GM18909 (cell line): ENCODE data around the gene HDAC4.
"Not testable (repeated sequence)": the region's sequence is repeated elsewhere in the genome, so short reads cannot be mapped to it uniquely, and the experiment has no call there.

ENCODE experiments used
- ATAC-seq: cut with Tn5 transposase; IDR thresholded peaks from one replicate; pipeline ENCODE4 v1.9.1; 2021; ENCODE audit warnings: mild to moderate bottlenecking; ENCODE audit not compliant: unreplicated experiment, poor library complexity

HDAC4 gene

DNA sequence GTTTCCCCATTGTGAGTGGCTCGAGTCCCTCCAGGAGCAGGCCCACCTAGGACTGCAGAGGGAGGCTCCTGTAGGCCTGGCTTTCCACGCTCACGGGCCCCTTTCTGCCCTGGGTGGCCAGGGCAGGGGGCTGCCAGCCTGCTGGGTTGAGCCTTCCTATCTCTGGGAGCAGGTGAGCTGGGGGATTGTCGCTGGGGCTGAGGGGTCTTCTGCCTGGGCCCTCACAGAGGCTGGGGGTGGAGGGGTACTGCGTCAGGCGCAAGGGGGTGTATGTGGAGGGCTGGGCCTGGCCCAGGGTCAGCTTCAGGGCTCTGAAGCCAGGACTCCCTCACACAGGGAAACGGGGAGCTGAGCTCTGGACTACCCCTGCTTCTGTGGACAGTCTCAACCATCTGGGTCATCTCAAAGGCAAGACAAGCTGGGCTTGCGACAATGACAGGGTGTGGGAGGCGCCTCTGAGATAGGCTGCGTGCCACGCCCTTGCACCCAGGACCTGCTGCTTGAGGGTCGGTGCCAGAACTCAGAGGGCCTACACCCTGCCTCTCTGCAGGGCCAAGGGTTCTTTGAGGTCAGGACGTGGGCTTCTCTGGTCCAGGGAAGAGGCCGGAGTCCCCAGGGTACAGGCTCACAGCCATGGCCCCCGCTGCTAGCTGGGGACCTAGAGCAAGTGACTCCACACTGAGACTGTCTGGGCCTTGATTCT is 346.9 kb downstream of the HDAC4 start:
- ATAC-seq: no peak

DNA sequence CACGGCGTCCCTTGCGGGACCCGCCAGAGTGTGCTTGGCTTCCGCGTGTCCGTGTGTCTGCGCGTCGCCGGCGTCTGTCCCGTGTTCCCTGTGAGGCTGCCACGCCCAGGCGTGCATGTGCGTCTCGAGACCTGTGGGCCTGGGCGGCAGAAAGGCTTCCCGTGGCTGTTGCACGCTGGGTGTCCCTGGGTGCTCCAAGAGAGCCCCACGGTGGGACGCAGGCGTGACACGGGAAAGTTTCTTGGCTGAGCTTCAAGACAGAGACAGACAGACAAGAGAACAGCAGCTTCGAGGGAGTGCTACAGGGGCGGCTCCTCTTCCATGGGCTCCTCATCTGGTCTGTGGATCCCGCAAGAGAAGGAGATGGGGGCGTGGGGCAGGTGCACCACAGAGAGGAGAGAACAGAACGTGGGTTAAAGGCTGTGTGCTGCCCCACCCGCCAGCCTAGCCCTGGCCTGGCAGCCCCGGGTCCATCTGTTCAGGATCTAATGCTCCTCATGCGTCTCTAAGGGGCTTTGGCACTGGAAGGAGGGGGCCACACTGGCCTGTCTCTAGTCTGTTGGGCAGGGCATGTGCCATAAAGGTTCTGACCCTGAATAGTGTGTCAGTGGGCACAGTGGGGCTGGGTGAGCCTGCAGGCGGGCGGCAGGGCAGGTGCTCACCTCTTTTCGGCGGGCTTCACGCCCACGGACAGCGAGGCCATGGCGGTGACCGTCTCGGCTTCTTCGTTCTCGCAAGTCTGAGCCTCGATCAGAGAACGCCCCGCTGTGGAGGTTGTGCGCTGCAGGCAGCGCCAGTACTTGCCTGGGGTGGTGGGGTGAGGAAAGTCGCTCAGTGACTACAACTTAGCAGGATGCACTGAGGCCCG is 347.8 kb downstream of the HDAC4 start:
- no peak for ATAC-seq

- no peak for ATAC-seq
Measured at GRCh38 chr2:239051891-239052445, 348.9 kb downstream of the HDAC4 start.

- no peak for ATAC-seq
Measured at GRCh38 chr2:239050252-239050649, 350.6 kb downstream of the HDAC4 start.

GRCh38 chr2:239049421-239050251 is 351.2 kb downstream of the HDAC4 start:
- no peak for ATAC-seq

DNA sequence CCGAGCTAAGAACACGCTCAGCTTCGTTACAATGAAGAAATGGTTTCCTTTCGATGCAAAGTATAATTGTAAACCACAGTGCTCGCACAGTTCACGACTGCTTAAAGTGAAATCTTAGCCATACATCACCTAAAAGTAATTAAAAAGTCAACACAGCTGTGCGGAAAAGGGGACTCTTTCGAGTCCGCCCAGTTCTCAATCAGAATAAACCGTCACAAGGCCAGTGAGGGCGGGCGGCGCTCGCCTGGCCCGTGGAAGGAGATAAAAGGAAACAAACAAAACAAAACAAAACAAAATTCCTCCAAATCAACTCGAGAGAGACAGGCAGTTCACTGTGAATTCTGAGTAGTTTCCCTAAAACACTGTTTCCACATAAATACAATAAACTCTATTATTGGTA is 352.1 kb downstream of the HDAC4 start:
- no peak for ATAC-seq

DNA sequence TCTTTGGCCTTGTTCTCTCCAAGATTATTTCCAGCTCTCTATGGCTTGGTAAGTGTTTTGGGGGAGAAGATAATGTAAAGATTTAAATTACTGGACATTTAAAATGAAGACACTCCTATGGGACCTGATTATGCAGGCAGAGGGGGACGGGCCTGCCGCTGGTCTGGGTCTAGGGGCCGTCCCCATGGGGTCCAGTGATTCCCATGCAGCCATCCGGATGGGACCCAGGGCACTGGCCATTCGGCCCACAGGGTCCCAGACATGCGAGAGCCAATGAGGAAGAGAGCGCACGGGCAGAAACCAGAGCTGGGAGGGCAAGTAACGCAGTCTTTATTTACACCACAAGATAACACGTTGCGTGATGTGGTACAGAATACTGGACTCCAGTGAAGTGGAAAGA is 353.0 kb downstream of the HDAC4 start:
- ATAC-seq: no peak

- no peak for ATAC-seq
Measured at GRCh38 chr2:239047420-239047819, 353.4 kb downstream of the HDAC4 start.

DNA sequence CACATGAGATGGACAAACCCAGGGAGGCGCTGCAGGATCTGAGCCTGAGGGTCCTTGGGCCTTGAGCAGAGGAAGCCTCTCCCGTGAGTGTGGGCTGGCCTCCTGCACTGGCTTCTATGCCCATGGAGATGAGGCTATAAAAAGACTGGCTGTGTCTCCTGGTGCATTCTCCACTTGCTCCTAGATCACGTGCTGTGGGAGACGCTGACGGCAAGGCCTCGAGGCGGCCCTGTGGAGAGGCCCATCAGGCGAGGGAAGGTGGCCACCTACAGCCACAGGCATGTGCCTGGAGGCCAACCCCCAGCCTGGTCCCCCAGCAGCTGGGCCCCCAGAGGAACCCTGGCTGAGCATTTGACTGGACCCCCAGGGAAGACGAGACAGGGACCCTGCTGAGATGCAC is 354.0 kb downstream of the HDAC4 start:
- ATAC-seq: no peak

- ATAC-seq: no peak
Measured at GRCh38 chr2:239044336-239044735, 356.5 kb downstream of the HDAC4 start.

DNA sequence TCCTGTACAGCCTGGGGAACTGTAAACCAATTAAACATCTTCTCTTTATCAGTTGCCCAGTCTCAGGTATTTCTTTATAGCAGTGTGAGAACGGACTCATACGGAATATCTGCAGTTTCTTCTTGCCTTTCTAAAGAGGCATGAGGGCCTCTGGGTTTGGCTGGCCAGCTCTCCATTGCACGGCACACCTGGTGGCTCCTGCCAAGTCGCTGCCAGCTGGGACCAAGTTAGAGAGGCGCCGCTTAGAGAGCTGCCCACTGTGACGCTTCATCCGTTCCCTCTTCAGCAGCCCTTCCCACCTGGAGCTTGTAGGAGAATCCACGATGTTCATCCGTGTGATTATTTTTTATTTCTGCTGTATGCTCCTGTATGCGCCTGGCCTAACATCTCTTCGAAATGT is 357.5 kb downstream of the HDAC4 start:
- no peak for ATAC-seq

DNA sequence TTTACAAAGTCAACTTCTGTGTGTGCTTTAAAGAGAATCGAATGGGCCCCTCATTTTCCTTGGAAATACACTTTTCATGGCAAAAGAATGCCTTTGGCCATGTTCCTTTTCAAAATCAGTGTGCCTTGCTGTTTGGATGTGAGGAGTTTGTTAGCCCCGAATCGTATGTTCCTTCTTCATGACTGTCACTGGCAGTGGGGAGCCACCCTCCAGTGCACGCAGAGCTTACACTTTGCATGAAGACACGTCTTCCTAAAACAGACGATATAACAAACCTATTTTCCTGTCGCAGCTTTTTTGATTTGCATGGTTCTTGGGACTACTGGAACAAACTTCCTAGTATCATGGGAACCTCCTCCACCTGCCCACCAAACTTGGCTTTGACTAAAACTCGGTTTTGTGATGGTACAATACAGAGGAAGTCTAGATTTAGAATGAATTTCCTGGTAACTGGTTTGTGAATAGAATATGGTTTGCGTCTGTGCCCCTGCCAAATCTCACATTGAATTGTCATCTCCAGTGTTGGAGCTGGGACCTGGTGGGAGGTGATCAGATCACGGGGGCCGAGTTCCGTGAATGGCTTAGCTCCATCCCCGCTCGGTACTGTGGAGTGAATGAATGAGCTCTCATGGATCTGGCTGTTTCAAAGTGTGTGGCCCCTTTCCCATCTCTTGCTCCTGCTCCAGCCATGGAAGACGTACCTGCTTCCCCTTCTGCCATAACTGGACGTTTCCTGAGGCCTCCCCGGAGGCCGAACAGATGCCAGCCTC is 358.1 kb downstream of the HDAC4 start:
- no peak for ATAC-seq

- no peak for ATAC-seq
Measured at GRCh38 chr2:239042046-239042445, 358.8 kb downstream of the HDAC4 start.

GRCh38 chr2:239041062-239041461 is 359.8 kb downstream of the HDAC4 start:
- no peak for ATAC-seq

- no peak for ATAC-seq
Measured at GRCh38 chr2:239040152-239040761, 360.6 kb downstream of the HDAC4 start.

DNA sequence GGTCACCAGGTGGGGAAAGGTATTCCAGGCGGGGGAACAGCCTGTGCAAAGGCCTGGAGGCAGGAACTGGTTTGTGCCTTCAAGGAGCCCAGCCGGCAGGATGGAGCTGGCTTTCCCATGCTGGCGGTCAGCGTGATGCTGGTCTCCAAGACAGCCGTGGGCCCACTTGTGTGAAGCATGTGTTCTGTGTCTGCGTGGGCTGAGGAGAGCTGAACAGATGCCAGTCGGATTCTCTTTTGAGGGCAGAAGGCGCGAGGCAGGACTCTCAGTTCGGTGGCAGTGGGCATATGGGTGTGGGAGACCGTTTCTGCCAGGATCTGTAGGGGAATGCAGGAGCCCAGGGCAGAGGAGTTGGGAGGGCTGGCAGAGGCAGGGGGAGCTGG is 361.4 kb downstream of the HDAC4 start:
- ATAC-seq: no peak

- ATAC-seq: no peak
Measured at GRCh38 chr2:239038773-239039478, 361.9 kb downstream of the HDAC4 start.

GRCh38 chr2:239038284-239038683 is 362.5 kb downstream of the HDAC4 start:
- not testable (repeated sequence) for ATAC-seq

GRCh38 chr2:239037559-239037910 is 363.3 kb downstream of the HDAC4 start:
- ATAC-seq: no peak
